SJCRH30 (cell line): Measurements from ENCODE around the gene TOP3B. TPM values are rescaled to one million over a fixed set of nuclear protein-coding genes. Genes with fewer than 3 reads are reported as not detected.

Experiments
- DNase-seq, 2 experiments: peaks; one replicate each; pipeline ENCODE4 v3.0.0-alpha.2; 2015 to 2020
- H3K27ac ChIP-seq: fragments of 250-450 bp; sonication (Bioruptor Pico); 2 replicates; pipeline ENCODE4 v1.5.1; 2020; ENCODE audit warnings: mild to moderate bottlenecking, moderate library complexity
- H3K27me3 ChIP-seq: fragments of 250-450 bp; sonication (Bioruptor Pico); 2 replicates; pipeline ENCODE4 v1.5.1; 2020; ENCODE audit warnings: mild to moderate bottlenecking, moderate library complexity
- H3K36me3 ChIP-seq: fragments of 250-450 bp; sonication (Bioruptor Pico); 2 replicates; pipeline ENCODE4 v1.5.1; 2020; ENCODE audit warnings: mild to moderate bottlenecking, moderate library complexity
- H3K4me1 ChIP-seq: fragments of 250-450 bp; sonication (Bioruptor Pico); 2 replicates; pipeline ENCODE4 v1.5.1; 2020; ENCODE audit warnings: mild to moderate bottlenecking, moderate library complexity
- H3K4me3 ChIP-seq: fragments of 250-450 bp; sonication (Bioruptor Pico); 2 replicates; pipeline ENCODE4 v1.5.1; 2020; ENCODE audit warnings: mild to moderate bottlenecking, moderate library complexity
- H3K9me3 ChIP-seq: fragments of 250-450 bp; sonication (Bioruptor Pico); replicated peaks from 2 replicates; pipeline ENCODE4 v1.5.1; 2020; ENCODE audit warnings: mild to moderate bottlenecking, moderate library complexity
- total RNA-seq: library from RNA; depleted of rRNA; stranded (reverse); fragments of >200 nt; shearing (Covaris generic); gene quantifications from 2 replicates; pipeline ENCODE4 v1.2.3, GENCODE V29; 2014

The TOP3B gene
- total RNA-seq, 1 experiment from 2014 or later, result 33.8 TPM

DNA sequence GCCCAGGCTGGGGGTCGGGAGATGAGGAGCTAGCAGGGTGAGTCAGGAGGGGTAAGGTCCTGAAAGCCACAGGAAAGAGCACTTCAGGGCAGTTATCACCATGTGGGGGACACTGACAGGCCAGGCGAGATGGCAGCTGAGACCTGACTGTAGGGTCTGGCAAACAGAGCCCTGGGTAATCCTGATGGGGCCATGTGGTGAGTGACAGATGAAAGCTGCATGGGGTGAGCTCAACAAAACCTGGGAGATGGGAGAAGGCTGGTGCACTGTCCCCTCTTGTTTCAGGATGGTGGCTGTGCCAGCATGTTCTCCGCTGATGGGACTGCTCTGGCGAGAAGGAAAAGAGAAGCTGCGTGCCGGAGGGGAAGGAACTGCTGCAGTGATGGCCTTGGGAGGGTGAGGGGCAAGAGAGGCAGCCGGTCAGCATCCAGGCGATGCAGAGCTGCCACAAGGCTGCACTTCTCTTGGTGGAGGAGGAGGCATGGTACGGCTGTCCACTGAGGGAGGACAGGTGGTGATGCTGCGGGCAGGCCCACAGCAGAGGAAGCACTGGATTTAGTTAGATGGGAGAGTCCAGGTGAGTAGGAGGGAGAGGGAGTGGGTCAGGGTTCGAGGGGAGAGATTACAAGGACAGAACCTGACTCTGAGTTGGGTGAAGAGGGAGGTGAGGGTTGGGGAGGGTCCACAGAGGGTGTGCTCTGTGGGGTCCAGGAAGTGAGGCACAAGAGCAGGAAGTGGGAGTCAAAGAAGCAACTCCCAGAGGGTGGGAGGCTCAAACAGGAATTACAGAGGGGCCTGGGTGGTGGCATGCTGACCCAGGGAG, 3.8 kb downstream of the TOP3B start:
- Histone ChIP-seq H3K27ac (no peak overlapping the region), H3K4me3 (no peak overlapping the region), H3K4me1 (no peaks in the 10 kb centered on the region), H3K9me3 (no peaks in the 10 kb centered on the region), H3K27me3 (no peaks in the 10 kb centered on the region), H3K36me3 (peaks cover 2% of the 10 kb centered on the region)
- DNase-seq, result no peak

DNA sequence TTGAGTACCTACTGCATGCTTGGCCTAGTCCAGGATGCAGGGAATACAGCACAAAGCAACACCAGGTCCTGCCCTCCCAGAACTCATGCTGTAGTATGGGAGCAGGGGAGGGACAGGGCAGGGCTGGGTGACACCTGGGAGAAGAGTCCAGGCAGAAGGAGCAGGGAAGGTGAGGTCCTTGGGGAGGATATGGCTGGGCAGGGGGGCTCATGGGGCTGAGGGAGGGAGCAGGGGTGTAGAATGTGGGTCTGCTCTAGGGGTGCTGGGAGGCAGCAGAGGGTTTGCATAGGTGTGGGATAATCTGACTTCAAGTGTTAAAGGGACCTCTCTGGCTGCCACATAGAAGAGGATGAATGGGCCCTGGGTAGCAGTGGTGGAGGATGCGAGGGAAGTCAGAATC, 4.8 kb downstream of the TOP3B start:
- Histone ChIP-seq H3K4me3 (no peak overlapping the region), H3K4me1 (no peaks in the 10 kb centered on the region), H3K36me3 (peaks cover 2% of the 10 kb centered on the region), H3K27ac (no peak overlapping the region), H3K27me3 (no peaks in the 10 kb centered on the region), H3K9me3 (no peaks in the 10 kb centered on the region)
- DNase-seq, result no peak

DNA sequence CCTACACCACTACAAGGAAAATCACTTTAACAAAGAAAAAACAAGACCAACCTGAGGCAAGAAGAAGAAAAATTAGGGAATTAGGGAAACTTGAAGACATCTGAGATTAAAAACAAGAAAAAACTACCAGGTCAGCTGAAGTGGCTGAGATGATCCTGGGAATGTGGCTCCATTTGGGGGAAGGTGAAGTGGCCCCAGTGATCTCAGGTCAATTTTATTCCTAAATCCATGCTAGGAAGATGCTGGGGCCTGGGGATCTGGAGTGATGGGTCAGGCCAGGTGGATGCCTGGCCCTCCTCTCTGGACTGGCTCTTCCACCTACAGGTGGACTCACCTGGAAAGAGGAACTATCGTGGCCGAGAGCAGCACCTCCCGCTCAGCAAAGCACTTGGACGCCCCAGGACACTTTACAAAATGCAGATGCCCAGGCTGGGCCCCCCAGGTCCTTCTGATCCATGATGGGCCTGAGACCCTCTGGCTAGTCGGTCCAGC, 6.7 kb downstream of the TOP3B start:
- H3K27ac ChIP-seq, result no peak overlapping the region

GRCh38 chr22:21975273-21975672, 7.3 kb downstream of the TOP3B start:
- Histone ChIP-seq H3K4me3 (no peak overlapping the region), H3K27ac (no peak overlapping the region), H3K9me3 (no peaks in the 10 kb centered on the region), H3K36me3 (peaks cover 11% of the 10 kb centered on the region), H3K4me1 (no peaks in the 10 kb centered on the region), H3K27me3 (no peaks in the 10 kb centered on the region)
- no peak for DNase-seq

More for the DNA sequence above, 6.7 kb downstream of the TOP3B start:
- no peaks in the 10 kb centered on the region for H3K9me3 ChIP-seq
- no peaks in the 10 kb centered on the region for H3K27me3 ChIP-seq
- peaks cover 10% of the 10 kb centered on the region for H3K36me3 ChIP-seq
- no peaks in the 10 kb centered on the region for H3K4me1 ChIP-seq
- H3K4me3 ChIP-seq, result no peak overlapping the region
- DNase-seq, result no peak

DNA sequence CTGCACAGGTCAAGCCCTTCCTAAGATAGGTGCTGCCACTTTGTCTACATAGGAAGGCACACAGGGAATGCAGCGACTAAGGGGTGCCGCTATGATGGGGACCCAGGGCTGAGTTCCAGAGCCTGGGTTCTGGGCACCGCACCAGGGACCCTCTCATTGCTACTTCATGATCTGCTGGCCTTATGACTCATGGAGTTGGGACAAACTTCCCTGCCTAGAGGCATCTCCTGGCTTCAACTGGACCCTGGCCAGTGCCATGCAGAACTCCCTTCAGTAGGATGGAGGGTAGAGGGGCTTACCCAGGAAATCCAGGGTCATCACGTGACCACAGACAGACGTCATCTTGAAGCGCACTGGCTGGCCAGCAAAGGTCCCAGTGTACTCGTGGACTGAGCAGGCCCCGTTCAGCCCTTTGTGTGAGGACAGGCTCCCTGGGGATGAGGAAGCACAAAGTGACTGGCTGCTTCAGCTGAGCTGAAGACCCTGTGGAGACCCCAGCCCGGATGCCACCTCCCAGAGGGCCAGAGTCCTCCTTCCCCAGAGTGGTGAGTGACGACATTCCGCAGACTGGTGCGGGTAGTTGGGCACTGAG, 8.4 kb downstream of the TOP3B start:
- peaks cover 15% of the 10 kb centered on the region for H3K36me3 ChIP-seq

DNA sequence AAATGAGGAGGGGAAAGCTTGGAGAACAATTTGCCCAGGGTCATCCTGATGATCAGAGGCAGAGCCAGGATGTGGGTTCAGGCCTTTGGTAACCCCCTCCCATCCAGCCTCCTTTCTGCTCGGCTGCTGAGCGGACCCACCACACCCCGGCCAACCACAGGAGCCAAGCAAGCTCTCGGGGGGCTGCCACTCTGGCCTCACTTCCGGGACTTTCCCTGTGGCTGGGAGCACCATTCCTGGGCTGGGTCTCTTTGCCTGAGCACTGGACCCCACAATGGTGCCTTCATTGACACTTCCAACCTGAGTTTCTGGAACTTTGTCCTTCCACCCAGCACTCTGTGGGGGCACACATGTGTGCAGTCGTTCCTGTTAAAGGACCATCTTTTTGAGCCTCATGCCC, 9.8 kb downstream of the TOP3B start:
- no peak overlapping the region for H3K27ac ChIP-seq
- H3K27me3 ChIP-seq, result no peaks in the 10 kb centered on the region
- H3K4me3 ChIP-seq, result no peak overlapping the region
- H3K9me3 ChIP-seq, result no peaks in the 10 kb centered on the region
- H3K36me3 ChIP-seq, result peaks cover 22% of the 10 kb centered on the region
- DNase-seq, result no peak
- no peaks in the 10 kb centered on the region for H3K4me1 ChIP-seq

More for the DNA sequence above, 8.4 kb downstream of the TOP3B start:
- DNase-seq, result no peak
- Histone ChIP-seq H3K4me1 (no peaks in the 10 kb centered on the region), H3K27me3 (no peaks in the 10 kb centered on the region), H3K4me3 (no peak overlapping the region), H3K9me3 (no peaks in the 10 kb centered on the region), H3K27ac (no peak overlapping the region)

- no peak overlapping the region for H3K27ac ChIP-seq
- H3K9me3 ChIP-seq, result no peaks in the 10 kb centered on the region
- H3K36me3 ChIP-seq, result peaks cover 25% of the 10 kb centered on the region
- H3K4me1 ChIP-seq, result no peaks in the 10 kb centered on the region
- H3K27me3 ChIP-seq, result no peaks in the 10 kb centered on the region
- peak; percentile 58 to 64 for DNase-seq
- H3K4me3 ChIP-seq, result no peak overlapping the region
Observed at GRCh38 chr22:21972293-21972779, 10.3 kb downstream of the TOP3B start.

DNA sequence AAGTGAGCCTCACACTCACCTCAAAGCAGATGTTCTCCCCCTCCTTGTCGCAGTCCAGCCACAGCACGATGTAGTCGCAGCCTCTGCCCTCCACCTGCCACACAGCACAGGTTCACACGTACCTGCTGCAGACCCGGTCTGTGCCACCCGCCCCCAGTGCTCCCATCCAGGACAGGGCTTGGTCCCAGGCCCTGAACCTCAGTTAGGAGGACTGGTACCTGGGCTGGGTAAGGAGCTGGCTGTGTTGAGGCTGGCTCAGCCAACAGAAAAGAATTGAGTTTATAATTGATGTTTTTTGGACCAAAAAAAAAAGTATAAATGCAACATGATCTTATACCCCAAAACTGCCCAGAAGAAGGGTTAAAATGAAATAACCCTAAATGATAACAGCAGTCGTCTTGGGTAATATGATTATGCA, 10.7 kb downstream of the TOP3B start:
- no peak for DNase-seq
- Histone ChIP-seq H3K36me3 (peaks cover 25% of the 10 kb centered on the region), H3K27ac (no peak overlapping the region), H3K4me1 (no peaks in the 10 kb centered on the region), H3K27me3 (no peaks in the 10 kb centered on the region), H3K4me3 (no peak overlapping the region), H3K9me3 (no peaks in the 10 kb centered on the region)

DNA sequence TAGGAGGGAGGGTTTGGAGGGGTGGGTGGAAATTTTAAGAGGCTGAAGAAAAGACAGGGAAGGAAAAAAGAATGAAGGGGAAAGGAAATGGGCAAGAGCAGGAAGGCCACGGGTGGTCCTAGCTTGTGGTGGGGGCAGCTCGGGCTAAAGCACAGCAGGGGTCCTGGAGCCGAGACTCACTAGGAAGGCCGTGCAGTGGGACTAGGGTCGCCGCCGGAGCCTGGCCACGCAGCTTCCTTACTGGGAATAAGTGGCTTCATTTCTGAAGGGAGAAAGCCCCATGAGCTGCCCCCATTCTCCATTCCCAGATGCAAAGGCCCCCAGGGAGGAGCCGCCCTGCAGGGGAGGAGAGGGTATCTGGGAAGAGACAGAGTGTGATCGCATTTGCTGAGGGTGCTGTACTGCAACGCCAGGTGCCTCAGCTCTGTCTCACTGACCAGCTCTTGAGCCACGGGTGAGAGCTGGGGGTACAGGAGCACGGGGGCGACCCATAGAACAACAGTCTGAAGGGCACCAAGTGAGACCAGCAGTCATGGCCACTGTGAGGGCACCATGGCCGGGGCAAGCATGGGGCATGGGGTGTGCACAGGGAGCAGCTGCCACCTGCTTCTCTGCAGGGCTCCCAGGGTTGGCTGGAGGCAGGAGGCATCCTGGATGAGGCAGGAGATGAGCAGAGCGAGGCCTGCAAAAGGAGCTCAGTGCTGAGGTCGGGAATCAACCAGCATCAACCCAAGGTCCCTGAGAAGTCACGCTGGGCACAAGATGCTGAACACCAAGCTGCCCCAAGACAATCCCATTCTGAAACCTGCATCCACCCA, 11.6 kb downstream of the TOP3B start:
- no peak for DNase-seq
- Histone ChIP-seq H3K4me3 (no peak overlapping the region), H3K9me3 (no peaks in the 10 kb centered on the region), H3K36me3 (peaks cover 27% of the 10 kb centered on the region), H3K4me1 (no peaks in the 10 kb centered on the region), H3K27ac (no peak overlapping the region), H3K27me3 (no peaks in the 10 kb centered on the region)

DNA sequence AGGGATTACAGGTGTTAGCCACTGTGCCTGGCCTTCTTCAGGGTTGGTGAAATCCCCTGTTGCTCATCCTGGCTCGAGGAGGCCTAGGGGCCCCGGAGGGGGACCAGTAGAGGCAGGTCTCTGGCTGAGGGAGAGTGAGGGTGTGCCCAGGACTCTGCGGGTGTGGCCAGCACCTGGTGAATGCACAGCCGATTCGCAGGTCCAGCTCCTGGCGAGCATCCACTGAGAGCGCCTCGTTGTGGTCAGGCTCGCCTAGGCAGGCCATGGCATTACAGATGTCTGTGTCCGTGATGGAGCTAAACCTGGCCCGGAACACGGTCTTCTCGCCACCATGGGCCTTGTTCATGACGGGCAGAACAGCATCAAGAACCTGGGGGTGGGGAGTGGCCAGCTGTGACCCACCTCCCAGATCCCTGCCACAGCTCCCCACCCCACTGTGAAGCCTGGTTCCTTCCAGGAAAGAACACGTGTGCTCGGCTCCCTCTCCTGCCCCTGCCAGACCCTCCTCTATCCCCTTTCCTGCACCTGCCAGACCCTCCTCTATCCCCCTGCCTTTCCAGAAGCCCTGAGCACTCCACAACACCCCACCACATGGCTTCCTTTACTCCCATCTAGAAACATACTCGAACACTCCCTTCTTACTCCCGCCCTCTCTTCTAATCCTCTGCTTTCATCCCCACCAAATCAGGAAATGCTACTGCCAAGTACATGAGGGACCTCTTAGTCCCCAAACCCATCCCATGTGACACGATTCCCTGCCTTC, 12.4 kb downstream of the TOP3B start:
- Histone ChIP-seq H3K4me3 (no peak overlapping the region), H3K27ac (no peak overlapping the region), H3K27me3 (no peaks in the 10 kb centered on the region), H3K36me3 (peaks cover 25% of the 10 kb centered on the region), H3K4me1 (no peaks in the 10 kb centered on the region), H3K9me3 (no peaks in the 10 kb centered on the region)
- DNase-seq, result no peak

DNA sequence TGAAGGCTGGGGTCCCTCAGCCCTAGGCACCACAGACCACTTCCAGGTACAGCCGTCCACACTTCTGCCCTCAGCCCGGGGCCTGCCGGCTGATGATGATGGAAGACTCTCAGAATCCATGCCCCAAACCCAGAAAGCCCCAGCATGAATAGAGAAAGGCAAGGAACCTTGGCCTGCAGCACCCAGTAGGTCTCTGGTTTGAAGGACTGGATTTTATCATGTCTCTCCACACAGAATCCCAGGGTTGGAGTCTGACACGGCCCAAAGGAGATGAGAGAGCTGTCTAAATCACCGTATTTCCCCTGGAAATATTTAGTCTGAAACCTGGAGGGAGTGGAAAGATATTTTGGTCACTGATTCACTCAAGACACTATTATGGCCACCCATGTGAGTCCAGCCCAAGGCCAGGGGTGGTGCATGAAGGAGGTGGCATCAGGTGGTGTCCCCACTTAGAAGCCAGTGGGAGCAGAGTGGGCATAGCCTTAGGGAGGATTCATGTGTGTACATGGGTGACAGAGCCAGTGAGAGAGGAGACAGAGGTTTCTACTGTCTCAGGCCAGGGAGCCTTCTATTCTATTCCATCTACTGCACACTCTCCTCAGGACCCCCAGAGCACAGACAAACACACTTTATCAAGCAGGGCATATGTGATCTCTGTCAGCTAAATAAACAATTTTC, 14.0 kb downstream of the TOP3B start:
- no peaks in the 10 kb centered on the region for H3K9me3 ChIP-seq
- H3K27me3 ChIP-seq, result no peaks in the 10 kb centered on the region
- no peak overlapping the region for H3K4me3 ChIP-seq
- H3K27ac ChIP-seq, result no peak overlapping the region
- H3K36me3 ChIP-seq, result peaks cover 34% of the 10 kb centered on the region
- DNase-seq, result no peak
- no peaks in the 10 kb centered on the region for H3K4me1 ChIP-seq

DNA sequence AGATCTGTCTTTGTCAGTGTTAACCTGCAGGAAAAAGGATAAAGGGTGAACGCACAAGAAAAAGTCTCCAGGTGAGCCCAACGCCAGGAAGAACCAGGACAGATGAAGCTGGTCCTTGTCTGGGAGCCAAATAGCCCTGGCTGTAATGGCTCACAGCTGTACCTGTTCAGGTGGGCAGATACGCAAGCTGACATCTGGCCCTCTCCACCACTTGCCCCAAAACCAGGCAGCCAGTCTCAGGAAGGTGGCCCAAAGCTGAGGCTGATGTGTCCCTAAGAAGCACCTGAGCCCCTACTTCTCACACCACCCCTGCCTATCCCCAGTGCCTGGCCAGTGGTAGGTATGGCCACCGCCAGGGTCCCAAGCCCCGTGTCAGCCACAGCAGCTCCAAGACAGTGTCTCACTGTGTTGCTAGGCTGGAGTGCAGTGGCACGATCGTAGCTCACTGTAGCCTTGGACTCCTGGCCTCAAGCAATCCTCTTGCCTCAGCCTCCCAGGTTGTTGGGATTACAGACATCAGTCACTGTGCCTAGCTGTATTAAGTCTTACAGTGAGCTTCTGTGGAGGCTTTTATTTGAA, 14.8 kb downstream of the TOP3B start:
- peaks cover 34% of the 10 kb centered on the region for H3K36me3 ChIP-seq
- no peaks in the 10 kb centered on the region for H3K27me3 ChIP-seq
- no peak overlapping the region for H3K4me3 ChIP-seq
- H3K4me1 ChIP-seq, result no peaks in the 10 kb centered on the region
- no peaks in the 10 kb centered on the region for H3K9me3 ChIP-seq
- DNase-seq, result no peak
- no peak overlapping the region for H3K27ac ChIP-seq

DNA sequence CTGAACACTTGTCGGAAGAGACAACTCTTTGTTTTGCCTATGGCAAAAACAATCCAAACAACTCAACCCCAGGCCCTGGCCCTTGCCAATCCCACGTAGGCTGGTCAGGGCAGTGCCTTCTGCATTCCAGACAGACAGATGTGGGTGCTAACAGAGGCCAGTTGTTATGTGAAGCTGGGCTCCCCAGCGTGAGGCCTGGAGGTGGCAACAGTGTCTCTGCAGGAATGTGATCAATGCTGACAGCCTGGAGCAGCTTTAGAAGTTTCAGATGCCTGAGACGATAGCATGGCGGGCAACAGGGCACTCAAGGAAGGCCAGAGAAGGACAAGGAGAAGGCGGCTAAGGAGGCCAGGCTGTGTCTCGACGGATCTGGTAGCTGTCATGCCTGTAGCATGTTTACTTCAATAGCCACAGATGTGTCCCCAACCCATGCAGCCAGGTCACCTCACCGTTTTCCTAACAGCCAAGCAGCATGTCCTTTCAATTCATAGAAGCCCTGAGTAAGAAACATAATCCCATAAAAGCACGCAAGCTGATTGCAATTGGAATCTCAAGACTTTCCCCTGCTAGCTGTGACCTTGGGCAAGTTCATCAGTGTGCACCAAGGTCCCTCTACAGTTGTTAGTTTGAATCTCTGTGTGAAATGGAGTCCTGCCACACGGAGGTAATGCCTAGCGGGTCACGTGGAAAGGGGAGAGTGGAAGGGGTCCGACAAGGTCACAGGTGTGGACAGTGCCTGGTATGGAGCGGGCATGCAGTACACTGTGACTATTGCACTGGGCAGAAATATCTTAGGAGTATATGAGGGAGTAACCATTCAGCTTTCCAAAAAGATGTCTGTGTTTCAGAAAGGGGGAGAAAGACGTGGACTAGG, 15.7 kb downstream of the TOP3B start:
- Histone ChIP-seq H3K27ac (no peak overlapping the region), H3K4me1 (no peaks in the 10 kb centered on the region), H3K27me3 (no peaks in the 10 kb centered on the region), H3K4me3 (no peak overlapping the region), H3K36me3 (peaks cover 36% of the 10 kb centered on the region), H3K9me3 (no peaks in the 10 kb centered on the region)
- no peak for DNase-seq
